ENCODE measurements around the gene ANKRD30B. TPM values are rescaled to one million over a fixed set of nuclear protein-coding genes. Genes with fewer than 3 reads are reported as not detected.
A peak's percentile ranks its signal among the peaks of the same experiment; 100 is the strongest.

Gene ANKRD30B
- total and polyA plus RNA-seq, 9 of the 15 experiments (the other 6 are each of a cell fraction or from before 2014, with no cell fraction given) = not detected

- H4K20me1 ChIP-seq (replicated peaks; ENCODE audit: control insufficient read depth, insufficient read depth, low read length) = no peaks in the 10 kb centered on the region
- no peaks in the 10 kb centered on the region for H3K4me1 ChIP-seq (replicated peaks in 1 of 2; ENCODE audit: control insufficient read depth in 2 of 2, insufficient read depth in 2 of 2, low read length in 2 of 2)
- no peaks in the 10 kb centered on the region for H3K9me1 ChIP-seq (ENCODE audit: control insufficient read depth, insufficient read depth, low read length)
- intact Hi-C loops (cut with micrococcal nuclease) = no loop called here
- no peak overlapping the region for H3K9ac ChIP-seq (ENCODE audit: insufficient read depth in 1 of 2, low read depth in 2 of 2, low read length in 2 of 2)
- H3K79me2 ChIP-seq (ENCODE audit: control insufficient read depth, insufficient read depth, low read length) = no peaks in the 10 kb centered on the region
- TF ChIP-seq HMBOX1 (IDR thresholded peaks at IDR 0.05) (no peak), KLF1 (tag; IDR thresholded peaks at IDR 0.05) (no peak), ZNF316 (IDR thresholded peaks at IDR 0.05) (0 out of 2 replicates have a peak, but pooled peaks have one; percentile 5)
- no peaks in the 10 kb centered on the region for H3K9me3 ChIP-seq (replicated peaks; ENCODE audit: control insufficient read depth, insufficient read depth, low read depth, low read length)
- H2AFZ ChIP-seq (ENCODE audit: low read depth, low read length) = no peak overlapping the region
- 0% methylated on average over 1 of the region's 1 CpG for WGBS (ENCODE audit: insufficient coverage, low coverage, missing lambda C conversion rate)
- H3K27me3 ChIP-seq (ENCODE audit: control insufficient read depth in 2 of 2, insufficient read depth in 2 of 2, low read length in 2 of 2) = no peaks in the 10 kb centered on the region
- ChIA-PET POLR2A (no interaction called here), CTCF (ENCODE audit: low intra/inter-chr PET ratio) (no interaction called here)
- no peaks in the 10 kb centered on the region for H3K36me3 ChIP-seq (ENCODE audit: control insufficient read depth, insufficient read depth, low read length)
- ATAC-seq (no peak), FAIRE-seq (no peak), DNase-seq (ENCODE audit: extremely low read depth in 1 of 4, low spot score in 3 of 4) (no peak)
- in situ Hi-C loops (cut with MboI) = no loop called here
- H3K27ac ChIP-seq (ENCODE audit: extremely low read depth, low read depth, low read length) = no peak overlapping the region
- H3K4me3 ChIP-seq = no peak overlapping the region
- BruUV-seq (replicated peaks) = no TSS peak
- H3K4me2 ChIP-seq (ENCODE audit: insufficient read depth, low read length) = no peak overlapping the region
Measured at GRCh38 chr18:14900435-14900834, 152.5 kb downstream of the ANKRD30B start.

Small RNA genes within 50 kb of the gene (microRNA-seq; reads per million reads assigned to microRNA genes)
- gene MIR3156-2 (ENCODE audit: borderline microRNAs expressed) = not detected

Small RNA genes within 50 kb of the gene (small RNA-seq; reads per million reads assigned to genes)
- not detected for gene MIR3156-2
- not detected for gene RNU6-1210P

Other genes starting within 250 kb of the ANKRD30B start
- not detected in 2 replicates for gene POTEC, start 204.6 kb upstream of the ANKRD30B start, total RNA-seq (2014; rRNA removed)
- not detected in 2 replicates for gene POTEC, start 204.6 kb upstream of the ANKRD30B start, total RNA-seq (2014; rRNA removed; fragmentation: Illumina TruSeq; extraction: Trizol)
- gene POTEC, start 204.6 kb upstream of the ANKRD30B start, total RNA-seq (2015; rRNA removed; fragmentation: Illumina TruSeq; extraction: Trizol) = not detected in 2 replicates
- not detected in 2 replicates for gene POTEC, start 204.6 kb upstream of the ANKRD30B start, total RNA-seq (2021)
- gene POTEC, start 204.6 kb upstream of the ANKRD30B start, polyA plus RNA-seq (2011; rRNA removed) = not detected in 2 replicates
- gene POTEC, start 204.6 kb upstream of the ANKRD30B start, polyA plus RNA-seq (2014; fragmentation: Illumina TruSeq; extraction: Trizol) = not detected in 2 replicates
- not detected for gene POTEC, start 204.6 kb upstream of the ANKRD30B start, polyA plus RNA-seq (2014; fragmentation: Nextera tagmentation; extraction: Ambion mirVana)
- 0.01 TPM in 1 of 2 replicates, not detected in the other for gene POTEC, start 204.6 kb upstream of the ANKRD30B start, polyA plus RNA-seq (2014; rRNA removed)